Measurements from ENCODE around the gene CEACAM16.

The CEACAM16 gene

DNA sequence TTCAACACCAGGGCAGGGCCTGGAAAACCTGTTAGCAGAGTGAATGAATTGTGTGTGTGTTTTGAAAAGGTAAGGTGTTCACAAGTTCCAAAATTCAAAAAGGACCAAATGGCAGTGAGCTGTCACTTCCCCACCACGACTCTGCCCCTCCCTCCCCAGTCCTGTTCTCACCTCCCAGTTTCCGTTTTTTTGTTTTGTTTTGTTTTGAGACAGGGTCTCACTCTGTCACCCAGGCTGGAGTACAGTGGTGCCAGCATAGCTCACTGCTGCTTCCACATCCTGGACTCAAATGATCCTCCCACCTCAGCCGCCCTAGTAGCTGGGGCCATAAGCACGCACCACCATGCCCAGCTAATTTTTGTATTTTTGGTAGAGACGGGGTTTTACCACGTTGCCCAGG lies 29.2 kb downstream of the CEACAM16 start:
- H3K36me3 Mint-ChIP-seq (ENCODE audit: low read depth) = no peaks in the 10 kb centered on the region
- no peak overlapping the region for H3K4me3 Mint-ChIP-seq
- no peaks in the 10 kb centered on the region for H3K9me3 Mint-ChIP-seq
- peak overlapping the region in 2 of 3 experiments; percentile 12 to 22 for H3K27ac Mint-ChIP-seq
- TF ChIP-seq, protein P1, sequence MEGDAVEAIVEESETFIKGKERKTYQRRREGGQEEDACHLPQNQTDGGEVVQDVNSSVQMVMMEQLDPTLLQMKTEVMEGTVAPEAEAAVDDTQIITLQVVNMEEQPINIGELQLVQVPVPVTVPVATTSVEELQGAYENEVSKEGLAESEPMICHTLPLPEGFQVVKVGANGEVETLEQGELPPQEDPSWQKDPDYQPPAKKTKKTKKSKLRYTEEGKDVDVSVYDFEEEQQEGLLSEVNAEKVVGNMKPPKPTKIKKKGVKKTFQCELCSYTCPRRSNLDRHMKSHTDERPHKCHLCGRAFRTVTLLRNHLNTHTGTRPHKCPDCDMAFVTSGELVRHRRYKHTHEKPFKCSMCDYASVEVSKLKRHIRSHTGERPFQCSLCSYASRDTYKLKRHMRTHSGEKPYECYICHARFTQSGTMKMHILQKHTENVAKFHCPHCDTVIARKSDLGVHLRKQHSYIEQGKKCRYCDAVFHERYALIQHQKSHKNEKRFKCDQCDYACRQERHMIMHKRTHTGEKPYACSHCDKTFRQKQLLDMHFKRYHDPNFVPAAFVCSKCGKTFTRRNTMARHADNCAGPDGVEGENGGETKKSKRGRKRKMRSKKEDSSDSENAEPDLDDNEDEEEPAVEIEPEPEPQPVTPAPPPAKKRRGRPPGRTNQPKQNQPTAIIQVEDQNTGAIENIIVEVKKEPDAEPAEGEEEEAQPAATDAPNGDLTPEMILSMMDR (IDR thresholded peaks at IDR 0.05; ENCODE audit: unreplicated experiment in 3 of 3) = no peak
- H3K4me1 Mint-ChIP-seq = peaks cover 11% of the 10 kb centered on the region
- H3K27me3 Mint-ChIP-seq (ENCODE audit: low read depth) = peaks cover 26% of the 10 kb centered on the region

DNA sequence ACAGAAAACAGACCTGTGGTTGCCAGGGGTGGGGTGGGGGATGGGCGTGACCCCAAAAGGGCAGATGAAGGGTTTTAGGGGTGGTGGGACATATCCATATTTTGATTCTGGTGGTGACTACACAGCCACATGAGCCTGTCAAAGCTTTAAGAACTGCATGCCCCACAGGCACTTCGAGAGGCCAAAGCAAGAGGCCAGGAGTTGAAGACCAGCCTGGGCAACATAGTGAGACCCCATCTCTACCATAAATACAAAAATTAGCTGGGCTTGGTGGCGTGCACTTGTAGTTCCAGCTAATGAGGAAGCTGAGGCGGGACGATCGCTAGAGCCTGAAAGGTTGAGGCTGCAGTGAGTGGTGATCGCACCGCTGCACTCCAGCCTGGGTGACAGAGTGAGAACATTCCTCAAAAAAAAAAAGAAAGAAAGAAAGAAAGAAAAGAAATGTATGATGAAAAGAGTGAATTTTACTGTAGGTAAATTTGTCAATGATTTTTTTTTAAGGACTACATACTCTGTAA lies 30.6 kb downstream of the CEACAM16 start:
- Mint-ChIP-seq H3K9me3 (no peaks in the 10 kb centered on the region), H3K27me3 (ENCODE audit: low read depth) (peaks cover 19% of the 10 kb centered on the region), H3K4me3 (no peak overlapping the region), H3K36me3 (ENCODE audit: low read depth) (no peaks in the 10 kb centered on the region), H3K27ac (no peak overlapping the region), H3K4me1 (peaks cover 3% of the 10 kb centered on the region)
- TF ChIP-seq, protein P1 (IDR thresholded peaks at IDR 0.05; ENCODE audit: unreplicated experiment in 3 of 3) = no peak

DNA sequence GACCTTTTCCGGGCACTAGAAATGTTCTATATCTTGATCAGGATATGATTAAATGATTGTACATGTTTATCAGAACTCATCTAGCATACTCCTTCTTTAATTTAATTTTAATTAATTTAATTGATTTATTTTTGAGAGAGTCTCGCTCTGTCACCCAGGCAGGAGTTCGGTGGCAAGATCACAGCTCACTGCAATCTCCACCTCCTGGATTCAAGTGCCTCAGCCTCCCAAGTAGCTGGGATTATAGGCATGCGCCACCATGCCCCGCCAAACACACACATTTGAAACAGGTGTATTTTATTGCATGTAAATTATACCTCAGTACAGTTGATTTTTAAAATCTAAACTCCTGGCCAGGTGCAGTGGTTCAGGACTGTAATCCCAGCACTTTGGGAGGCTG lies 32.1 kb downstream of the CEACAM16 start:
- TF ChIP-seq, protein P1 (IDR thresholded peaks at IDR 0.05; ENCODE audit: unreplicated experiment in 3 of 3) = no peak
- no peak overlapping the region for H3K4me3 Mint-ChIP-seq
- peaks cover 13% of the 10 kb centered on the region for H3K27me3 Mint-ChIP-seq (ENCODE audit: low read depth)
- no peaks in the 10 kb centered on the region for H3K4me1 Mint-ChIP-seq
- H3K9me3 Mint-ChIP-seq = no peaks in the 10 kb centered on the region
- H3K27ac Mint-ChIP-seq = no peak overlapping the region
- H3K36me3 Mint-ChIP-seq (ENCODE audit: low read depth) = no peaks in the 10 kb centered on the region

DNA sequence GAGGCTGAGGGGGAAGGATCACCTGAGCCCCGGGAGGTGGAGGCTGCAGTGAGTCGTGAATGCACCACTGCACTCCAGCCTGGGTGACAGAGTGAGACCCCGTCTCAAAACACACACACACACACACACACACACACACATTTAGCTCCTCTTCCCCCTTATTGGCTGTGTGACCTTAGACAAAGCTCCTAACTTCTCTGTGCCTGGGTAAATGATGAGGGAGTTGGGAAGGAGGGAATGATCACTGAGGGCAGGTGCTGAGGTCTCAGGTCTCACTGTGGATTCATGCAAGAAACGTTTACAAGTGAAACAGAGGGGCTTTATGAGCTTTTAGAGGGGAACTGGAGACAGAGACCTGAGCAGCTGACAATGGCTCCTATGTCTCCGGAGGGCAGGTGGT lies 32.7 kb downstream of the CEACAM16 start:
- peaks cover 13% of the 10 kb centered on the region for H3K27me3 Mint-ChIP-seq (ENCODE audit: low read depth)
- H3K4me3 Mint-ChIP-seq = no peak overlapping the region
- H3K4me1 Mint-ChIP-seq = no peaks in the 10 kb centered on the region
- H3K36me3 Mint-ChIP-seq (ENCODE audit: low read depth) = no peaks in the 10 kb centered on the region
- no peaks in the 10 kb centered on the region for H3K9me3 Mint-ChIP-seq
- H3K27ac Mint-ChIP-seq = no peak overlapping the region
- TF ChIP-seq, protein P1 (IDR thresholded peaks at IDR 0.05; ENCODE audit: unreplicated experiment in 3 of 3) = no peak

DNA sequence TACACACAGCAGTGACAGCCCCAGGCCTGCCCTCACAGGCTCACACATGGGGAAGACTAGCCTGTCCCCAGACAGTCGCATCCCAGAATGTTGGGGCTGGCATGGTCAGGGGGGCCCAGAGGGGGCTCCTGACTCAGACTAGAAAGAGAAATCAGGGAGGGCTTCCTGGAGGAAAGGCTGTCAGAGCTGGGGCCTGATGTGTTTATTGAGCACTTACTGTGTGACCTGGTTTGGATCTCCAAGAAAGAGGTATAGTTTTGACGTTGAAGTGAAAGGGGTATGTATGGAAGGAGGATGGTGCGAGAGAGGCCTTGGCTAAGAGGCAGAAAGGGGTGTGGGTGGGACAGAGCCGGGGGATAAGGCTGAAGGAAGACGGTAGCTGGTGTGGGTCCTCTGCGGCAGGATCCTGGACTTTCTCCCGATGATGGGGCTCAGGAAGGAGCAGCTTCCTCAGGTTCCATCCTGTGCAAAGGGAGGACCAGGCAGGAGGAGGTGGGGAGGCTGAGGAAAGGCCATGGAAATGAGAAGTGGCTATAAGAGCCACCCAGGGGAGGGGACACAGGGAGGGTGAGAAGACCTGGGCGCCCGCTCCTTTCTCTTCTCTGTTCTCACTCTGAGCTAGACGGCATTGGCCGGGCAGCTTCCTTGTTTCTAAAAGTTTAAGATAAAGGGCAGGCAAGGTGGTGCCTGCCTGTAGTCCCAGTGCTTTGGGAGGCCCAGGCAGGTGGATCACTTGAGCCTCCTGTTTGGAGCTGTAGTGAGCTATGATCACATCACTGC lies 33.5 kb downstream of the CEACAM16 start:
- H3K4me1 Mint-ChIP-seq = peaks cover 5% of the 10 kb centered on the region
- H3K27me3 Mint-ChIP-seq (ENCODE audit: low read depth) = peaks cover 13% of the 10 kb centered on the region
- TF ChIP-seq, protein P1 (IDR thresholded peaks at IDR 0.05; ENCODE audit: unreplicated experiment in 3 of 3) = no peak
- H3K27ac Mint-ChIP-seq = no peak overlapping the region
- H3K36me3 Mint-ChIP-seq (ENCODE audit: low read depth) = no peaks in the 10 kb centered on the region
- H3K4me3 Mint-ChIP-seq = no peak overlapping the region
- no peaks in the 10 kb centered on the region for H3K9me3 Mint-ChIP-seq

DNA sequence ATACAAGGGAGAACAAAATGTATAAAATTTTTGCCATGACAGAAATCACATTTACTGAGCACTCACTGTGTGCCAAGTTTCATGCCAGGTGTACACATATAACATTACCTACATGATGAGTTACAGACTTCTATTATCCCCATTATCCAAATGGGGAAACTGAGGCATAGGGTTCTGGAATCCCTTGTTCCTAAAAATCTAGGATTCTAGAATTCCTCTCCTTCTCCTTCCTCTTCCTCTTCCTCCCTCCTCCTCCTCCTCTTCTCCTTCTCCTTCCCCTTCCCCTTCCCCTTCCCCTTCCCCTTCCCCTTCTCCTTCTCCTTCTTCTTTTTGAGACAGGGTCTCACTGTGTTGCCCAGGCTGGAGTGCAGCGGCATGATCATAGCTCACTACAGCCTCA lies 35.4 kb downstream of the CEACAM16 start:
- H3K27me3 Mint-ChIP-seq (ENCODE audit: low read depth) = peaks cover 17% of the 10 kb centered on the region
- H3K27ac Mint-ChIP-seq = no peak overlapping the region
- H3K4me1 Mint-ChIP-seq = peaks cover 8% of the 10 kb centered on the region
- no peaks in the 10 kb centered on the region for H3K9me3 Mint-ChIP-seq
- no peak overlapping the region for H3K4me3 Mint-ChIP-seq
- TF ChIP-seq, protein P1 (IDR thresholded peaks at IDR 0.05; ENCODE audit: unreplicated experiment in 3 of 3) = no peak
- no peaks in the 10 kb centered on the region for H3K36me3 Mint-ChIP-seq (ENCODE audit: low read depth)
